IPS-15b (cell line): ENCODE results near the gene MEAK7.
"Not testable (repeated sequence)": the region's sequence is repeated elsewhere in the genome, so short reads cannot be mapped to it uniquely, and the experiment has no call there.

ENCODE experiments used
- H3K27me3 ChIP-seq: one replicate; pipeline ENCODE4 v1.6.1; 2013; ENCODE audit warnings: low read length; ENCODE audit not compliant: control insufficient read depth, insufficient read depth
- H3K36me3 ChIP-seq: one replicate; pipeline ENCODE4 v1.6.1; 2013; ENCODE audit warnings: low read length; ENCODE audit not compliant: control insufficient read depth, insufficient read depth
- H3K4me1 ChIP-seq: one replicate; pipeline ENCODE4 v1.6.1; 2013; ENCODE audit warnings: mild to moderate bottlenecking, low read length; ENCODE audit not compliant: control insufficient read depth, insufficient read depth
- H3K4me3 ChIP-seq: one replicate; pipeline ENCODE4 v1.5.1; 2013; ENCODE audit warnings: low read depth, low read length
- H3K9ac ChIP-seq: one replicate; pipeline ENCODE4 v1.6.1; 2013; ENCODE audit warnings: low read depth, mild to moderate bottlenecking, low read length
- H3K9me3 ChIP-seq: one replicate; pipeline ENCODE4 v1.6.1; 2013; ENCODE audit warnings: mild to moderate bottlenecking, low read length; ENCODE audit not compliant: control insufficient read depth, insufficient read depth

MEAK7 gene

GRCh38 chr16:84530590-84530989 lies 26.1 kb upstream of the MEAK7 start:
- H3K4me3 ChIP-seq: no peak overlapping the region
- no peaks in the 10 kb centered on the region for H3K36me3 ChIP-seq
- H3K9ac ChIP-seq: no peak overlapping the region
- peaks cover 6% of the 10 kb centered on the region for H3K9me3 ChIP-seq
- peaks cover 14% of the 10 kb centered on the region for H3K4me1 ChIP-seq
- H3K27me3 ChIP-seq: no peaks in the 10 kb centered on the region

GRCh38 chr16:84529607-84530006 lies 25.1 kb upstream of the MEAK7 start:
- Histone ChIP-seq H3K9me3 (peaks cover 6% of the 10 kb centered on the region), H3K4me1 (peaks cover 10% of the 10 kb centered on the region), H3K27me3 (no peaks in the 10 kb centered on the region), H3K36me3 (no peaks in the 10 kb centered on the region), H3K4me3 (no peak overlapping the region), H3K9ac (no peak overlapping the region)

- Histone ChIP-seq H3K9me3 (peaks cover 6% of the 10 kb centered on the region), H3K27me3 (no peaks in the 10 kb centered on the region)
Measured at GRCh38 chr16:84528322-84528721, 23.9 kb upstream of the MEAK7 start.

GRCh38 chr16:84527532-84528269 lies 23.2 kb upstream of the MEAK7 start:
- peaks cover 6% of the 10 kb centered on the region for H3K4me1 ChIP-seq
- peaks cover 6% of the 10 kb centered on the region for H3K9me3 ChIP-seq
- H3K9ac ChIP-seq: no peak overlapping the region
- no peaks in the 10 kb centered on the region for H3K27me3 ChIP-seq
- H3K36me3 ChIP-seq: no peaks in the 10 kb centered on the region
- H3K4me3 ChIP-seq: no peak overlapping the region

More at GRCh38 chr16:84528322-84528721, 23.9 kb upstream of the MEAK7 start:
- no peaks in the 10 kb centered on the region for H3K36me3 ChIP-seq
- no peak overlapping the region for H3K4me3 ChIP-seq
- peaks cover 10% of the 10 kb centered on the region for H3K4me1 ChIP-seq
- no peak overlapping the region for H3K9ac ChIP-seq

GRCh38 chr16:84526794-84527531 lies 22.5 kb upstream of the MEAK7 start:
- no peak overlapping the region for H3K9ac ChIP-seq
- peaks cover 6% of the 10 kb centered on the region for H3K9me3 ChIP-seq
- H3K4me3 ChIP-seq: no peak overlapping the region
- H3K27me3 ChIP-seq: no peaks in the 10 kb centered on the region
- H3K36me3 ChIP-seq: no peaks in the 10 kb centered on the region
- peaks cover under 1% of the 10 kb centered on the region for H3K4me1 ChIP-seq

- H3K27me3 ChIP-seq, H3K4me1 ChIP-seq, H3K4me3 ChIP-seq, H3K9me3 ChIP-seq, H3K9ac ChIP-seq, H3K36me3 ChIP-seq: not testable (repeated sequence)
Measured at GRCh38 chr16:84524941-84525581, 20.6 kb upstream of the MEAK7 start.

GRCh38 chr16:84524346-84524920 lies 20.0 kb upstream of the MEAK7 start:
- Histone ChIP-seq H3K4me1 (no peaks in the 10 kb centered on the region), H3K36me3 (no peaks in the 10 kb centered on the region), H3K9me3 (no peaks in the 10 kb centered on the region), H3K27me3 (no peaks in the 10 kb centered on the region), H3K4me3 (no peak overlapping the region), H3K9ac (no peak overlapping the region)

- Histone ChIP-seq H3K4me3 (no peak overlapping the region), H3K27me3 (no peaks in the 10 kb centered on the region), H3K36me3 (no peaks in the 10 kb centered on the region), H3K9ac (no peak overlapping the region), H3K4me1 (no peaks in the 10 kb centered on the region), H3K9me3 (no peaks in the 10 kb centered on the region)
Measured at GRCh38 chr16:84521497-84521770, 17.0 kb upstream of the MEAK7 start.

GRCh38 chr16:84520725-84521496 lies 16.5 kb upstream of the MEAK7 start:
- Histone ChIP-seq H3K27me3 (no peaks in the 10 kb centered on the region), H3K4me3 (no peak overlapping the region), H3K9ac (no peak overlapping the region), H3K36me3 (no peaks in the 10 kb centered on the region), H3K9me3 (no peaks in the 10 kb centered on the region), H3K4me1 (no peaks in the 10 kb centered on the region)

- Histone ChIP-seq H3K9me3 (no peaks in the 10 kb centered on the region), H3K9ac (no peak overlapping the region)
Measured at GRCh38 chr16:84519855-84520254, 15.4 kb upstream of the MEAK7 start.

GRCh38 chr16:84518804-84519341 lies 14.4 kb upstream of the MEAK7 start:
- no peak overlapping the region for H3K4me3 ChIP-seq
- no peak overlapping the region for H3K9ac ChIP-seq
- no peaks in the 10 kb centered on the region for H3K9me3 ChIP-seq
- H3K4me1 ChIP-seq: no peaks in the 10 kb centered on the region
- H3K27me3 ChIP-seq: no peaks in the 10 kb centered on the region
- no peaks in the 10 kb centered on the region for H3K36me3 ChIP-seq

More at GRCh38 chr16:84519855-84520254, 15.4 kb upstream of the MEAK7 start:
- Histone ChIP-seq H3K27me3 (no peaks in the 10 kb centered on the region), H3K4me3 (no peak overlapping the region), H3K4me1 (no peaks in the 10 kb centered on the region), H3K36me3 (no peaks in the 10 kb centered on the region)
